ENCODE data around the gene TMEM89.

Gene TMEM89

GRCh38 chr3:48593337-48593736, 28.2 kb downstream of the TMEM89 start:
- peaks cover 2 to 48% (median 36%) of the 10 kb centered on the region in 11 experiments; a peak in 21 of 22 replicates for H4K20me1 ChIP-seq
- peaks cover 9 to 20% (median 13%) of the 10 kb centered on the region in 11 experiments; a peak in 20 of 22 replicates for H3K36me3 ChIP-seq

GRCh38 chr3:48592519-48593087, 29.0 kb downstream of the TMEM89 start:
- Histone ChIP-seq H3K36me3 (peaks cover 1 to 12% (median 5%) of the 10 kb centered on the region in 11 experiments; a peak in 18 of 22 replicates), H3K4me1 (peaks cover 4 to 19% (median 10%) of the 10 kb centered on the region in 10 experiments; a peak in 14 of 20 replicates), H3K9me3 (replicated peaks in 1 of 11) (no peaks in the 10 kb centered on the region), H4K20me1 (peaks cover 0 to 40% (median 29%) of the 10 kb centered on the region in 11 experiments; a peak in 20 of 22 replicates), H3K27me3 (peaks cover 40 to 72% (median 57%) of the 10 kb centered on the region in 11 experiments), H3K4me3 (no peak overlapping the region), H3K27ac (no peak overlapping the region), H3K4me2 (no peak overlapping the region), H3K9ac (no peak overlapping the region)
- TF ChIP-seq Cebpa-rat (IDR thresholded peaks at IDR 0.05) = no peak

More at GRCh38 chr3:48593337-48593736, 28.2 kb downstream of the TMEM89 start:
- no peak overlapping the region for H3K27ac ChIP-seq
- H3K4me1 ChIP-seq = peaks cover 10 to 22% (median 15%) of the 10 kb centered on the region in 10 experiments; a peak in 19 of 20 replicates
- no peak overlapping the region for H3K9ac ChIP-seq
- H3K9me3 ChIP-seq (replicated peaks in 1 of 11) = no peaks in the 10 kb centered on the region
- TF ChIP-seq Cebpa-rat (IDR thresholded peaks at IDR 0.05) = no peak
- no peak overlapping the region for H3K4me2 ChIP-seq
- no peak overlapping the region for H3K4me3 ChIP-seq
- H3K27me3 ChIP-seq = peaks cover 40 to 72% (median 57%) of the 10 kb centered on the region in 11 experiments

- Histone ChIP-seq H3K27ac (no peak overlapping the region), H3K9me3 (replicated peaks in 1 of 11) (no peaks in the 10 kb centered on the region), H3K4me3 (no peak overlapping the region), H3K4me1 (peaks cover 4 to 19% (median 10%) of the 10 kb centered on the region in 10 experiments; a peak in 14 of 20 replicates), H3K4me2 (no peak overlapping the region), H3K36me3 (peaks cover 0 to 6% (median 0%) of the 10 kb centered on the region in 11 experiments; a peak in 5 of 22 replicates), H3K27me3 (peaks cover 40 to 70% (median 57%) of the 10 kb centered on the region in 11 experiments), H4K20me1 (peaks cover 0 to 34% (median 23%) of the 10 kb centered on the region in 11 experiments; a peak in 20 of 22 replicates), H3K9ac (no peak overlapping the region)
- no peak for TF ChIP-seq Cebpa-rat (IDR thresholded peaks at IDR 0.05)
Observed at GRCh38 chr3:48591886-48592518, 29.6 kb downstream of the TMEM89 start.

- Histone ChIP-seq H3K9ac (no peak overlapping the region), H3K4me1 (peaks cover 4 to 19% (median 10%) of the 10 kb centered on the region in 10 experiments; a peak in 14 of 20 replicates), H4K20me1 (peaks cover 0 to 29% (median 17%) of the 10 kb centered on the region in 11 experiments; a peak in 17 of 22 replicates), H3K4me3 (no peak overlapping the region), H3K4me2 (no peak overlapping the region), H3K36me3 (0 out of 22 replicates have a peak, but pooled peaks cover 0 to under 1% (median 0%) of the 10 kb centered on the region in 11 experiments), H3K27ac (no peak overlapping the region), H3K9me3 (replicated peaks in 1 of 11) (no peaks in the 10 kb centered on the region), H3K27me3 (peaks cover 40 to 64% (median 51%) of the 10 kb centered on the region in 11 experiments)
- no peak for TF ChIP-seq Cebpa-rat (IDR thresholded peaks at IDR 0.05)
Observed at GRCh38 chr3:48591436-48591835, 30.1 kb downstream of the TMEM89 start.

- Histone ChIP-seq H3K27me3 (peaks cover 10 to 32% (median 19%) of the 10 kb centered on the region in 11 experiments), H3K9ac (no peak overlapping the region), H3K27ac (no peak overlapping the region), H3K4me3 (no peak overlapping the region), H3K4me1 (no peaks in the 10 kb centered on the region), H3K9me3 (replicated peaks in 1 of 11) (no peaks in the 10 kb centered on the region), H4K20me1 (peaks cover 0 to under 1% (median 0%) of the 10 kb centered on the region in 11 experiments; a peak in 2 of 22 replicates), H3K4me2 (no peak overlapping the region), H3K36me3 (no peaks in the 10 kb centered on the region)
- no peak for TF ChIP-seq Cebpa-rat (IDR thresholded peaks at IDR 0.05)
Observed at GRCh38 chr3:48588230-48588629, 33.3 kb downstream of the TMEM89 start.

- H3K4me2 ChIP-seq = no peak overlapping the region
- no peaks in the 10 kb centered on the region for H3K4me1 ChIP-seq
- H3K9ac ChIP-seq = no peak overlapping the region
- H4K20me1 ChIP-seq = no peaks in the 10 kb centered on the region; a peak in 2 of 22 replicates
- no peaks in the 10 kb centered on the region for H3K36me3 ChIP-seq
- H3K4me3 ChIP-seq = no peak overlapping the region
- H3K9me3 ChIP-seq (replicated peaks in 1 of 11) = no peaks in the 10 kb centered on the region
- no peak for TF ChIP-seq Cebpa-rat (IDR thresholded peaks at IDR 0.05)
- peaks cover 5 to 27% (median 13%) of the 10 kb centered on the region in 11 experiments; a peak in 21 of 22 replicates for H3K27me3 ChIP-seq
- H3K27ac ChIP-seq = no peak overlapping the region
Observed at GRCh38 chr3:48587686-48588085, 33.9 kb downstream of the TMEM89 start.

- no peak for TF ChIP-seq Cebpa-rat (IDR thresholded peaks at IDR 0.05)
- Histone ChIP-seq H3K4me3 (no peak overlapping the region), H3K36me3 (no peaks in the 10 kb centered on the region)
Observed at GRCh38 chr3:48585411-48585810, 36.2 kb downstream of the TMEM89 start.

GRCh38 chr3:48584836-48585235, 36.7 kb downstream of the TMEM89 start:
- H3K4me2 ChIP-seq = no peak overlapping the region
- no peak for TF ChIP-seq Cebpa-rat (IDR thresholded peaks at IDR 0.05)
- H4K20me1 ChIP-seq = no peaks in the 10 kb centered on the region; a peak in 1 of 22 replicates
- no peak overlapping the region for H3K27ac ChIP-seq
- no peaks in the 10 kb centered on the region for H3K4me1 ChIP-seq
- H3K4me3 ChIP-seq = no peak overlapping the region
- H3K36me3 ChIP-seq = no peaks in the 10 kb centered on the region
- no peaks in the 10 kb centered on the region for H3K9me3 ChIP-seq (replicated peaks in 1 of 11)
- peaks cover 0 to 3% (median 0%) of the 10 kb centered on the region in 11 experiments; a peak in 5 of 22 replicates for H3K27me3 ChIP-seq
- H3K9ac ChIP-seq = no peak overlapping the region

More at GRCh38 chr3:48585411-48585810, 36.2 kb downstream of the TMEM89 start:
- H3K27ac ChIP-seq = no peak overlapping the region
- no peak overlapping the region for H3K4me2 ChIP-seq
- no peaks in the 10 kb centered on the region for H3K9me3 ChIP-seq (replicated peaks in 1 of 11)
- H4K20me1 ChIP-seq = no peaks in the 10 kb centered on the region; a peak in 1 of 22 replicates
- peaks cover 0 to 9% (median 0%) of the 10 kb centered on the region in 11 experiments; a peak in 7 of 22 replicates for H3K27me3 ChIP-seq
- no peaks in the 10 kb centered on the region for H3K4me1 ChIP-seq
- no peak overlapping the region for H3K9ac ChIP-seq
